ENCODE results near the gene TICRR.
A peak's percentile ranks its signal among the peaks of the same experiment; 100 is the strongest.
"Not testable (repeated sequence)": the region's sequence is repeated elsewhere in the genome, so short reads cannot be mapped to it uniquely, and the experiment has no call there.

Gene TICRR, protein sequence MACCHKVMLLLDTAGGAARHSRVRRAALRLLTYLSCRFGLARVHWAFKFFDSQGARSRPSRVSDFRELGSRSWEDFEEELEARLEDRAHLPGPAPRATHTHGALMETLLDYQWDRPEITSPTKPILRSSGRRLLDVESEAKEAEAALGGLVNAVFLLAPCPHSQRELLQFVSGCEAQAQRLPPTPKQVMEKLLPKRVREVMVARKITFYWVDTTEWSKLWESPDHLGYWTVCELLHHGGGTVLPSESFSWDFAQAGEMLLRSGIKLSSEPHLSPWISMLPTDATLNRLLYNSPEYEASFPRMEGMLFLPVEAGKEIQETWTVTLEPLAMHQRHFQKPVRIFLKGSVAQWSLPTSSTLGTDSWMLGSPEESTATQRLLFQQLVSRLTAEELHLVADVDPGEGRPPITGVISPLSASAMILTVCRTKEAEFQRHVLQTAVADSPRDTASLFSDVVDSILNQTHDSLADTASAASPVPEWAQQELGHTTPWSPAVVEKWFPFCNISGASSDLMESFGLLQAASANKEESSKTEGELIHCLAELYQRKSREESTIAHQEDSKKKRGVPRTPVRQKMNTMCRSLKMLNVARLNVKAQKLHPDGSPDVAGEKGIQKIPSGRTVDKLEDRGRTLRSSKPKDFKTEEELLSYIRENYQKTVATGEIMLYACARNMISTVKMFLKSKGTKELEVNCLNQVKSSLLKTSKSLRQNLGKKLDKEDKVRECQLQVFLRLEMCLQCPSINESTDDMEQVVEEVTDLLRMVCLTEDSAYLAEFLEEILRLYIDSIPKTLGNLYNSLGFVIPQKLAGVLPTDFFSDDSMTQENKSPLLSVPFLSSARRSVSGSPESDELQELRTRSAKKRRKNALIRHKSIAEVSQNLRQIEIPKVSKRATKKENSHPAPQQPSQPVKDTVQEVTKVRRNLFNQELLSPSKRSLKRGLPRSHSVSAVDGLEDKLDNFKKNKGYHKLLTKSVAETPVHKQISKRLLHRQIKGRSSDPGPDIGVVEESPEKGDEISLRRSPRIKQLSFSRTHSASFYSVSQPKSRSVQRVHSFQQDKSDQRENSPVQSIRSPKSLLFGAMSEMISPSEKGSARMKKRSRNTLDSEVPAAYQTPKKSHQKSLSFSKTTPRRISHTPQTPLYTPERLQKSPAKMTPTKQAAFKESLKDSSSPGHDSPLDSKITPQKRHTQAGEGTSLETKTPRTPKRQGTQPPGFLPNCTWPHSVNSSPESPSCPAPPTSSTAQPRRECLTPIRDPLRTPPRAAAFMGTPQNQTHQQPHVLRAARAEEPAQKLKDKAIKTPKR (N-terminal part only)

GRCh38 chr15:89575146-89575655 is at the start of gene TICRR:
TICRR (plus strand) TSS chr15:89575469; CDS start chr15:89575587, 118 bp downstream.
- DNase-seq, result peak; percentile 99

- no peak for DNase-seq
Measured at GRCh38 chr15:89526181-89526580, 49.1 kb upstream of the TICRR start.

DNA sequence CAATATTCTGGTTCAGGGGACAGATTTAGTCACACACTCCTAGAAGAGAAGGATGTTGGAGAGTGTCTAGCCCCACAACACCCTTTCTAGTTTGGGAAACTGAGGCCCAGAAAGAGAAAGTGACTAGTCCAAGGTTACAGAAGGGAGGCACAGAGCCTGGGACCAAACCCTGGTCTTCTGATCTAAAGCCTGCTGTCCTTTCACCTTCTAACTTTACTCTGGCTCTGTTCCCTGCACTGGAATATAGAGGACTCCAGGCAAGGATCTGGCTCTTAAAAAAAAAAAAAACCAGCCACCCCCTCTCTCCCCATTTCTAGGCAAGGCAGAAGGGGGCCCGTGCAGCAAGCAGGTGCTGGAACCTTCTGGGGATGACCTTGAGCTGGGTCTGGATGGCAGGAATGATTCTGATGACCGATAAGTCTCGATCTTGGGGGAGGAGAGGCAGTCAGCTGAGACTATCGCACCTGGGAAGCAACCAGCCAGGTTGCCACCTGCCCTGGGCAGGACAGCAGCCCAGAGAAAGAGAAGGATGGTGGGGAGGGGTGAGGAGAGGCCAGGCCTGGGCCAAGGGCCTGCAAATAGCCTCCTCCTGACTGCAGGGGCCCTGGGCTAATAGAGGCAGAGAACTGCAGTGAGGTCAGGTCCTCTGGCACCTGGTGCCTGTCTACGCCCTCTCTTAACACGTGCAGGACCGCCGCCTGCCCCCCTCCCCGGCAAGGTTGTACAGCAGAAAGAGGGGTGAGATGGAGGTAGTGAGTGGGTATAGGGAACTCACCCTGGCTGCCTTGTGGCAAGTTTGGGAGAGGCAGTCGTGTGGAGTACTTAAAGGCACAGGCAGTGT is 48.4 kb upstream of the TICRR start:
- DNase-seq, result no peak

GRCh38 chr15:89528757-89529352 is 46.4 kb upstream of the TICRR start:
- no peak for DNase-seq

GRCh38 chr15:89530976-89531375 is 44.3 kb upstream of the TICRR start:
- no peak for DNase-seq

GRCh38 chr15:89531796-89532537 is 43.3 kb upstream of the TICRR start:
- no peak for DNase-seq

GRCh38 chr15:89533861-89534544 is 41.3 kb upstream of the TICRR start:
- DNase-seq, result peak in 1 of 2 experiments; percentile 11

DNA sequence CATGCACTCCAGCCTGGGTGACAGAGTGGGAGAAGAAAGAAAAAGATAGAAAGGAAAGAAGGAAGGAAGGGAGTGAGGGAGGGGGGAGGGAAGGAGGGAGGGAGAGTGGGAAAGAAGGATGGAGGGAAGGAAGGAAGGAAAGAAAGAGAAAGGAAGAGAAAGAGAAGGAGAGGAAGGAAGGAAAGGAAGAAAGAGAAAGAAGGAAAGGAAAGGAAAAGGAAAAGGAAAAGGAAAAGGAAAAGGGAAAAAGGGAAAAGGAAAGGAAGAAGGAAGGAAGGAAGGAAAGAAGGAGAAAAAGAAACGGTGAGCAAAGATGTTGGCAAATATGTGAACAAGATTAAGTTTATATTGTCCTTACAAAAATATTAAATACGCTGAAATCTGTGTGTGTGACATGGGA is 36.2 kb upstream of the TICRR start:
- DNase-seq, result no peak

DNA sequence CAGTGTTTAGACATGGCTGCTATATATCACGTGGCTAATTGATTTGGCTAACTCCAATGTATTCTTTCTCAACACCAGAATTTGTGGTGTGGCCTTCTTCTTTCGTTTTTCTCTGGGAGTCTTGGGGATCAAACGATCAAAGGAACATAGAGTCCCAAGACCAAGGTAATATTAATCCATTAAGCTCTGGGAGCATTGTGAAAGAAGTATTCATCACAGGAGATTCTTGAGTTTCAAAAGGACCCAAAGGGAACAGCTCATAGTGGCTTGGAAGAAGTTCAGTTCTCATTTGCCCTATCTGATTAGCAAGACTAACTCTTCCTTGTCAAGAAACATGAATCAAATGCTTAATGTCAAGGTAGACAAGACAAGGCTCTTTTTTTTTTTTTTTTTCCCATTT is 32.9 kb upstream of the TICRR start:
- DNase-seq, result no peak

DNA sequence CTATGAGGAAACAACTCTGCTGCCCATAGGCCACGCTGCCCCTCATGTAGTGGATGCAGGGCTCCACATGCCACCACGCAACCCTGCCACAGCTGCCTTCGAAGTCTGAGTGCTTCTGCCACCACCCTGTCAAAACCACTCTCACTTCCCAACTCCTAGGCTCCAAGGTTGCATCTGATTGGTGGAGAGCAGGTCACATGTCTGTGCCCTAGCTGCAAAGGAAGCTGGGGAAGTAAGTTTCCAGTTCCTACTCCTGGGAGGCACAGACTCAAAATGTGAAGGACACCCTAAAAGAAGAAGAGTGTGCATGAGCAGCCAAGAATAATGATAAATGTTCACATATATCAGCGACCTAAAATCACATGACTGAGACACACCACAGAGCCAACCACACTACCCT is 31.9 kb upstream of the TICRR start:
- no peak for DNase-seq

- DNase-seq, result not testable (repeated sequence)
Measured at GRCh38 chr15:89549138-89549537, 26.1 kb upstream of the TICRR start.

- no peak for DNase-seq
Measured at GRCh38 chr15:89550427-89550826, 24.8 kb upstream of the TICRR start.

- no peak for DNase-seq
Measured at GRCh38 chr15:89551550-89551949, 23.7 kb upstream of the TICRR start.

GRCh38 chr15:89553632-89554031 is 21.6 kb upstream of the TICRR start:
- no peak for DNase-seq

DNA sequence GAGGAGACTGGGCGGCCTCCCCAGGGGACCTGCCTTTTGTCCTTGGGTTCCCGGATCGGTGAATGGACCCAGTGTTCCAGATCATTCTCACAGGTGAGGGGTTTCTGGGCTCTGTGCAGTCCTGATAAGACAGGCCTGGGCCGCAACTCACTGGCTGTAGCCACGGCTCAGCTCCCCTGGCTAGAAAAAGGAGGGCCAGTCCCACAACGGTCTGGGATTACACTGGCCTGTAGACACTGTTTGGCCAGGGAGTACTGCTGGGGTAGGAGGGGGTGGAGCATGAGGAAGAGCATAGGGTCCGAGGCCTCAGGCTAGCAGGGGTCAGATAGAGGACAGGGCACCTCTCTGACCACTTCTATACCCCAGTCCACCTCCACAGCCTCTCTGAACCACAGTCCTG is 21.0 kb upstream of the TICRR start:
- no peak for DNase-seq

DNA sequence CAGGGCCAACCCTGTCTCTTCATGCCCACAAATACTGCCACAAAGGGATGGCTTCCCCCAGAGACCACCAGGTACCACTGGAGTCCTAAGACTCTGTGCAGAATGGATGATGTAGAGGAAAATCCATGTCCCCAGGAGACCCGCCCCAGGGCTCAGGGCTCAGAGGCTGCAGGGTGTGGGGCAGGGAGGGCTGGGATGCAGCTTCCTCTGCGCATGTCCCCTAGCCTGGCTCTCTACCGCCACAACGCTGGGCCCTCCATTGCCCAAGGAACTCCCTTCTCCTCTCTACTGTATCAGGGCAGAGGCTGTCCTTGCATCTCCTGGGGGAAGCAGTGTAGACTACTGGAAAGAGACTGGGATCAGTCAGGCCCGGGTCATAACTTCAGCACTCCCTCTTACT is 19.5 kb upstream of the TICRR start:
- DNase-seq, result no peak

DNA sequence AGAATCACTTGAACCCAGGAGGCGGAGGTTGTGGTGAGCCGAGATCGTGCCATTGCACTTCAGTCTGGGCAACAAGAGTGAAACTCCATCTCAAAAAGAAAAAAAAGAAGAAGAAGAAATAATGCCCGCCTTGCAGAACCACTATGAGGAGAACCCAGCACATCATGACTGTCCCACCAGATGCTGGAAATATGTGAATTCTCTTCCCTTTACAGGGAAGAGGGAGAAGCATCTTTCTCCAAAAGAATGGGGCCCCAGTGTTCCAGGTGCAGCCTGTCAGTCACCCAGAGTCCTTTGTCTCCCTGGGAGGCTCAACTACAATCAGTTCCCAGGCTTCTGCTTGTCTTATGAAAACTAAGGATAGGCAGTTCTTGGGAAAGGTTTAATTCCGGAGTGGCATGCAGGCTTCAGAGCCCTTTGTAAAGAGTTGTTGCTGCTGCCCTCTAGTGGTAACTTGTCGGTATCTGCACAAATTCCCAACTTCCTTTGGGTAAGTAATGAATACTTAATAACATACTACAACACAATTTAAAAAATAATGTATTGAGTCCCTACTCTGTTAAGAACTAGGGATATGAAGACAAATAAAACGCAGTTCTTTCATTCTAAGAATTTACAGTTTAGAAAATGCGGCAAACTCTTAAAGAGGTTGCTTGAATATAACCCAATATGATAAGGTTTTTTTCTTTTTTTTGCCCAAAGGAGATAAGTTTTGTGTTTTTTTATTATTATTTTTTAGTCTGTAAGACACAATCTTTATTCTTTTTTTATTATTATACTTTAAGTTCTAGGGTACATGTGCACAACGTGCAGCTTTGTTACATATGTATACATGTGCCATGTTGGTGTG is 18.6 kb upstream of the TICRR start:
- peak; percentile 39 to 90 for DNase-seq

DNA sequence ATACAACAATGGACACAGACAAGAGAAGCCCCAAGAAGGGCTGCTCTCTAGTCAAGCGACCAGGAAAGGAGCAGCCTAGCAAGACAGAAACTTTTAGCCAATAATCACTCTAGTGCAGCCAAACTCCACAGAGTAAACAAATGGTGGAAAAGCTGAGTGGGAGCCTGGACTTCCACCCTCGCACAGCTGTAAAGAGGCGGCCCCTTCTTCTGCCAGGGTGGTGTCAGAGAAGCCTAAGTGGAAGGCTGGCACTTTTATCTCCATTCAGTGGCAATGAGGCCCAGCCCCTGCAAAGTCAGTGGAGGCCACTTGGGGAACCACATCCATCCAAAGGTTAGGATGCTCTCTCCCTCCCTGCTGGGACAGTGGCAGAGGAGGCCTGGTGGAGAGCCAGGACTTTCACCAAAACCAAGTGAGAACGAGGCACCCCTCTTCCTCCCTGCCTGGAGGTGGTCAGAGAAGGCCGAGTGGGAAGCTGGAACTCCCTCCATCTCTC is 15.5 kb upstream of the TICRR start:
- DNase-seq, result no peak

DNA sequence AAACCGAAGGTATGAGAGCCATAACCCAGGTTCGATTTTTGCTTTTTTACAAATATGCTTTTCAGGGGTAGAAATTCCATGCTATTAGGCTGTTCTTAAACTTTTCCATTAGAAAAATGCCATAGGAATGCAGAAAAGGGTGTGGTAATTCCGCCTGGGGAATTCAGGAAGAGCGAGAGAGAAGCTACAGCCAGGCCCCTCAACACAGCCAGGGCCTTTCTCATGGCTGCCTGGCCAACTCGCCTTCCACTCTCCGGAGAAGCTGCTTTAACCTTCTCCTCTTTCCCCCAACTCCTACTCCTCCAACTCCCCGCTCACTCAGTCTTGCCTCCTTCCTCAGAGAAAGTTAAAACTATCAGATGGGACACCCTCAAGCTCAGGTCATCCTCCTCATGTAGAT is 9.1 kb upstream of the TICRR start:
- no peak for DNase-seq
